Endometrial microvascular endothelial cells (primary cell): Measurements from ENCODE around the gene TNNI2. TPM values are rescaled to one million over a fixed set of nuclear protein-coding genes. Genes with fewer than 3 reads are reported as not detected.

ENCODE experiments used
- in situ Hi-C: cut with HindIII; loops from 2 replicates; pipeline ENCODE4 v1.10.0; 2017; ENCODE audit warnings: low sequenced_read_pairs, low pct_unique_long_range_greater_than_20kb; ENCODE audit errors: inconsistent ontology term
- total RNA-seq: library from RNA; depleted of rRNA; stranded (reverse); fragments of >200 nt; gene quantifications from one replicate; pipeline ENCODE4 v1.2.3, GENCODE V29; 2015; ENCODE audit errors: inconsistent ontology term

The TNNI2 gene
- total RNA-seq, 1 donor from 2014 or later: not detected

- in situ Hi-C loops: no loop called here
Measured at GRCh38 chr11:1831338-1832210, 7.2 kb upstream of the TNNI2 start.

- in situ Hi-C loops: no loop called here
Measured at GRCh38 chr11:1832211-1832919, 6.4 kb upstream of the TNNI2 start.

- in situ Hi-C loops: no loop called here
Measured at GRCh38 chr11:1832920-1833295, 5.9 kb upstream of the TNNI2 start.

- in situ Hi-C loops: no loop called here
Measured at GRCh38 chr11:1834062-1834610, 4.6 kb upstream of the TNNI2 start.

GRCh38 chr11:1834779-1835670 lies 3.8 kb upstream of the TNNI2 start, which contains the start of gene SYT8:
SYT8 (plus strand) TSS chr11:1834990; CDS start chr11:1835106, 116 bp downstream.
- in situ Hi-C loops: no loop called here

GRCh38 chr11:1835671-1836010 lies 3.1 kb upstream of the TNNI2 start:
- in situ Hi-C loops: no loop called here

- in situ Hi-C loops: no loop called here
Measured at GRCh38 chr11:1836011-1836945, 2.5 kb upstream of the TNNI2 start.

GRCh38 chr11:1837171-1838076 lies 1.4 kb upstream of the TNNI2 start:
- in situ Hi-C loops: no loop called here

GRCh38 chr11:1838077-1838425 lies 730 bp upstream of the TNNI2 start:
- in situ Hi-C loops: no loop called here

- in situ Hi-C loops: no loop called here
Measured at GRCh38 chr11:1839204-1839923, 583 bp downstream of the TNNI2 start.

- in situ Hi-C loops: no loop called here
Measured at GRCh38 chr11:1839924-1840779, 1.4 kb downstream of the TNNI2 start.

GRCh38 chr11:1840780-1841480 lies 2.1 kb downstream of the TNNI2 start:
- in situ Hi-C loops: no loop called here

GRCh38 chr11:1841511-1842148 lies 2.8 kb downstream of the TNNI2 start:
- in situ Hi-C loops: no loop called here

GRCh38 chr11:1842149-1843097 lies 3.6 kb downstream of the TNNI2 start:
- in situ Hi-C loops: no loop called here
